GM12873 (cell line): Measurements from ENCODE around the gene MLN.

Source experiments
- CTCF ChIP-seq: IDR thresholded peaks from 2 replicates; pipeline ENCODE4 v1.5.1; 2012; ENCODE audit warnings: low read depth, mild to moderate bottlenecking, moderate library complexity, low read length, control low read depth; ENCODE audit not compliant: insufficient read depth; ENCODE audit errors: missing control alignments

MLN gene

GRCh38 chr6:33748841-33749240, 55.0 kb downstream of the MLN start:
- TF ChIP-seq CTCF: no peak

GRCh38 chr6:33747823-33748222, 56.0 kb downstream of the MLN start:
- TF ChIP-seq CTCF: no peak

GRCh38 chr6:33746651-33747100, 57.1 kb downstream of the MLN start, which contains the start of gene IP6K3:
TSS of gene IP6K3 (minus strand) at chr6:33746905. CDS start at chr6:33735476, 11,429 bp downstream.
- no peak for TF ChIP-seq CTCF

GRCh38 chr6:33746036-33746600, 57.7 kb downstream of the MLN start:
- no peak for TF ChIP-seq CTCF

- TF ChIP-seq CTCF: no peak
Measured at GRCh38 chr6:33745548-33745947, 58.3 kb downstream of the MLN start.

- TF ChIP-seq CTCF: no peak
Measured at GRCh38 chr6:33744895-33745546, 58.8 kb downstream of the MLN start.
